GM12892 (cell line): ENCODE data around the gene SDC3.

Experiments used
- POLR2A ChIP-seq: IDR thresholded peaks from 2 replicates; pipeline ENCODE4 v1.6.1; 2011; ENCODE audit warnings: low read depth, low read length, control low read depth
- POLR2AphosphoS5 ChIP-seq: IDR thresholded peaks from 2 replicates; pipeline ENCODE4 v1.6.1; 2011; ENCODE audit warnings: low read depth, low read length, control low read depth
- TAF1 ChIP-seq: IDR thresholded peaks from 2 replicates; pipeline ENCODE4 v1.6.1; 2011; ENCODE audit warnings: low read depth, mild to moderate bottlenecking, control low read depth, low read length, borderline replicate concordance

- TF ChIP-seq POLR2A (no peak), POLR2AphosphoS5 (no peak), TAF1 (no peak)
Observed at GRCh38 chr1:30891227-30891552, 17.4 kb downstream of the SDC3 start.
